GM19324 (cell line): ENCODE results near the gene AP1S3.
A peak's percentile ranks its signal among the peaks of the same experiment; 100 is the strongest.
"Not testable (repeated sequence)": the region's sequence is repeated elsewhere in the genome, so short reads cannot be mapped to it uniquely, and the experiment has no call there.

Experiments
- ATAC-seq: cut with Tn5 transposase; IDR thresholded peaks from one replicate; pipeline ENCODE4 v1.9.1; 2021; ENCODE audit warnings: mild to moderate bottlenecking, moderate library complexity; ENCODE audit not compliant: unreplicated experiment, low FRiP score

Gene AP1S3

GRCh38 chr2:223811757-223812156 is 25.6 kb downstream of the AP1S3 start:
- no peak for ATAC-seq

- no peak for ATAC-seq
Observed at GRCh38 chr2:223805008-223805407, 32.4 kb downstream of the AP1S3 start.

- ATAC-seq: no peak
Observed at GRCh38 chr2:223801736-223802135, 35.6 kb downstream of the AP1S3 start.

- no peak for ATAC-seq
Observed at GRCh38 chr2:223800908-223801307, 36.5 kb downstream of the AP1S3 start.

- peak; percentile 96 for ATAC-seq
Observed at GRCh38 chr2:223797811-223798721, 39.3 kb downstream of the AP1S3 start.

- ATAC-seq: no peak
Observed at GRCh38 chr2:223797037-223797436, 40.3 kb downstream of the AP1S3 start.

GRCh38 chr2:223789423-223789822 is 48.0 kb downstream of the AP1S3 start:
- ATAC-seq: no peak

GRCh38 chr2:223788826-223789225 is 48.6 kb downstream of the AP1S3 start:
- ATAC-seq: no peak

GRCh38 chr2:223788106-223788505 is 49.3 kb downstream of the AP1S3 start:
- not testable (repeated sequence) for ATAC-seq

GRCh38 chr2:223787358-223787757 is 50.0 kb downstream of the AP1S3 start:
- no peak for ATAC-seq

- ATAC-seq: no peak
Observed at GRCh38 chr2:223786943-223787342, 50.4 kb downstream of the AP1S3 start.

- ATAC-seq: no peak
Observed at GRCh38 chr2:223786236-223786635, 51.1 kb downstream of the AP1S3 start.

GRCh38 chr2:223784221-223784772 is 53.1 kb downstream of the AP1S3 start:
- ATAC-seq: no peak

- no peak for ATAC-seq
Observed at GRCh38 chr2:223782629-223783028, 54.8 kb downstream of the AP1S3 start.

GRCh38 chr2:223781560-223781959 is 55.8 kb downstream of the AP1S3 start:
- ATAC-seq: no peak

- peak; percentile 56 for ATAC-seq
Observed at GRCh38 chr2:223779877-223780276, 57.5 kb downstream of the AP1S3 start.

GRCh38 chr2:223774193-223774592 is 63.2 kb downstream of the AP1S3 start:
- ATAC-seq: no peak

GRCh38 chr2:223772363-223772762 is 65.0 kb downstream of the AP1S3 start:
- no peak for ATAC-seq

GRCh38 chr2:223771475-223771874 is 65.9 kb downstream of the AP1S3 start:
- no peak for ATAC-seq

- no peak for ATAC-seq
Observed at GRCh38 chr2:223768179-223768578, 69.2 kb downstream of the AP1S3 start.

- no peak for ATAC-seq
Observed at GRCh38 chr2:223767341-223767740, 70.0 kb downstream of the AP1S3 start.

GRCh38 chr2:223765221-223765785 is 72.1 kb downstream of the AP1S3 start:
- no peak for ATAC-seq
